ENCODE measurements around the gene GRIN2C.
"Not testable (repeated sequence)": the region's sequence is repeated elsewhere in the genome, so short reads cannot be mapped to it uniquely, and the experiment has no call there.

GRIN2C gene

GRCh38 chr17:74870512-74870911, 10.8 kb upstream of the GRIN2C start:
- H4K20me1 ChIP-seq (ENCODE audit: insufficient read depth, low read length) = no peaks in the 10 kb centered on the region
- no peaks in the 10 kb centered on the region for H3K79me2 ChIP-seq (ENCODE audit: insufficient read depth, low read length)
- no peak overlapping the region for H3K4me3 ChIP-seq (ENCODE audit: low read depth, low read length, poor library complexity, severe bottlenecking)
- no peak for TF ChIP-seq CTCF (IDR thresholded peaks at IDR 0.05; ENCODE audit: low read length)
- TF ChIP-seq EZH2 (IDR thresholded peaks at IDR 0.05; ENCODE audit: borderline replicate concordance, low read length) = no peak
- H3F3A ChIP-seq (ENCODE audit: insufficient read depth, low read length) = no peaks in the 10 kb centered on the region
- H3K36me3 ChIP-seq (ENCODE audit: insufficient read depth, low read length) = no peaks in the 10 kb centered on the region
- no peaks in the 10 kb centered on the region for H3K9me3 ChIP-seq (ENCODE audit: low read length)
- H3K9me2 ChIP-seq (ENCODE audit: low read depth, low read length) = no peaks in the 10 kb centered on the region
- H3K27ac ChIP-seq (ENCODE audit: low read depth, low read length, poor library complexity, severe bottlenecking) = no peak overlapping the region
- no peaks in the 10 kb centered on the region for H3K27me3 ChIP-seq (ENCODE audit: insufficient read depth, low read length)
- H3K9ac ChIP-seq (ENCODE audit: low read length) = no peak overlapping the region
- H2AFZ ChIP-seq (ENCODE audit: low read length) = no peak overlapping the region
- peaks cover 15% of the 10 kb centered on the region for H3K4me1 ChIP-seq (ENCODE audit: insufficient read depth, low read length, severe bottlenecking)
- no peak overlapping the region for H3K4me2 ChIP-seq (ENCODE audit: low read length)

GRCh38 chr17:74870028-74870427, 10.3 kb upstream of the GRIN2C start:
- peaks cover 15% of the 10 kb centered on the region for H3K4me1 ChIP-seq (ENCODE audit: insufficient read depth, low read length, severe bottlenecking)
- not testable (repeated sequence) for H3K9ac ChIP-seq (ENCODE audit: low read length); H3K4me2 ChIP-seq (ENCODE audit: low read length)

GRCh38 chr17:74868908-74869255, 9.2 kb upstream of the GRIN2C start:
- no peaks in the 10 kb centered on the region for H3K36me3 ChIP-seq (ENCODE audit: insufficient read depth, low read length)
- no peaks in the 10 kb centered on the region for H3F3A ChIP-seq (ENCODE audit: insufficient read depth, low read length)

More at GRCh38 chr17:74870028-74870427, 10.3 kb upstream of the GRIN2C start:
- H3K36me3 ChIP-seq (ENCODE audit: insufficient read depth, low read length); H2AFZ ChIP-seq (ENCODE audit: low read length); H3K4me3 ChIP-seq (ENCODE audit: low read depth, low read length, poor library complexity, severe bottlenecking); H3F3A ChIP-seq (ENCODE audit: insufficient read depth, low read length); H3K27ac ChIP-seq (ENCODE audit: low read depth, low read length, poor library complexity, severe bottlenecking); H3K9me2 ChIP-seq (ENCODE audit: low read depth, low read length); H4K20me1 ChIP-seq (ENCODE audit: insufficient read depth, low read length); H3K79me2 ChIP-seq (ENCODE audit: insufficient read depth, low read length); H3K27me3 ChIP-seq (ENCODE audit: insufficient read depth, low read length); H3K9me3 ChIP-seq (ENCODE audit: low read length): not testable (repeated sequence)

More at GRCh38 chr17:74868908-74869255, 9.2 kb upstream of the GRIN2C start:
- Histone ChIP-seq H3K9ac (ENCODE audit: low read length) (no peak overlapping the region), H3K9me3 (ENCODE audit: low read length) (no peaks in the 10 kb centered on the region), H3K4me1 (ENCODE audit: insufficient read depth, low read length, severe bottlenecking) (peaks cover 11% of the 10 kb centered on the region), H2AFZ (ENCODE audit: low read length) (no peak overlapping the region), H4K20me1 (ENCODE audit: insufficient read depth, low read length) (no peaks in the 10 kb centered on the region), H3K4me2 (ENCODE audit: low read length) (no peak overlapping the region), H3K27me3 (ENCODE audit: insufficient read depth, low read length) (no peaks in the 10 kb centered on the region), H3K4me3 (ENCODE audit: low read depth, low read length, poor library complexity, severe bottlenecking) (no peak overlapping the region), H3K9me2 (ENCODE audit: low read depth, low read length) (no peaks in the 10 kb centered on the region), H3K27ac (ENCODE audit: low read depth, low read length, poor library complexity, severe bottlenecking) (no peak overlapping the region), H3K79me2 (ENCODE audit: insufficient read depth, low read length) (no peaks in the 10 kb centered on the region)
- TF ChIP-seq CTCF (IDR thresholded peaks at IDR 0.05; ENCODE audit: low read length) (no peak), EZH2 (IDR thresholded peaks at IDR 0.05; ENCODE audit: borderline replicate concordance, low read length) (no peak)

All from OCI-LY1 (cell line).